CD14-positive monocyte (primary cell): Measurements from ENCODE around the gene TMEM200B. TPM values are rescaled to one million over a fixed set of nuclear protein-coding genes. Genes with fewer than 3 reads are reported as not detected.

Source experiments
- DNase-seq, 3 donors: peaks; one replicate each; pipeline ENCODE4 v3.0.0-alpha.2; 2011 to 2022
- H2AFZ ChIP-seq: 2 replicates; pipeline ENCODE4 v1.6.0; 2012; ENCODE audit warnings: mild to moderate bottlenecking, low read depth, low read length, inconsistent platforms; ENCODE audit not compliant: insufficient read depth, poor library complexity, severe bottlenecking
- H3K27ac ChIP-seq, 2 donors: 1 replicate in 1 of 2; 2 replicates in 1 of 2; pipeline ENCODE4 v1.5.1; 2012 to 2013; ENCODE audit warnings: low read length in 2 of 2, control low read depth in 1 of 2, inconsistent platforms in 1 of 2, low read depth in 1 of 2, mild to moderate bottlenecking in 1 of 2
- H3K27me3 ChIP-seq, 2 donors: one replicate each; pipeline versions ENCODE4 v1.6.0 to v1.6.1; 2011 to 2013; ENCODE audit warnings: low read length in 2 of 2; ENCODE audit not compliant: control insufficient read depth in 2 of 2, insufficient read depth in 2 of 2
- H3K36me3 ChIP-seq, 2 donors: replicated peaks in 1 of 2; 1 replicate in 1 of 2; 2 replicates in 1 of 2; pipeline versions ENCODE4 v1.5.1 to v1.6.1; 2012 to 2013; ENCODE audit warnings: low read length in 2 of 2, control low read depth in 1 of 2, inconsistent platforms in 1 of 2, mild to moderate bottlenecking in 1 of 2; ENCODE audit not compliant: insufficient read depth in 2 of 2, control insufficient read depth in 1 of 2
- H3K4me1 ChIP-seq, 2 donors: 1 replicate in 1 of 2; 2 replicates in 1 of 2; pipeline versions ENCODE4 v1.5.1 to v1.6.1; 2012 to 2013; ENCODE audit warnings: low read length in 2 of 2, control low read depth in 1 of 2, inconsistent platforms in 1 of 2, mild to moderate bottlenecking in 1 of 2, moderate library complexity in 1 of 2; ENCODE audit not compliant: insufficient read depth in 2 of 2, control insufficient read depth in 1 of 2
- H3K4me2 ChIP-seq: replicated peaks from 2 replicates; pipeline ENCODE3; 2012; ENCODE audit warnings: low read length, moderate library complexity, mild to moderate bottlenecking; ENCODE audit not compliant: poor library complexity, severe bottlenecking; ENCODE audit errors: extremely low read depth
- H3K4me3 ChIP-seq, 3 experiments: fragments of 200-600 bp in 1 of 3; sonication (generic) in 1 of 3; replicated peaks in 1 of 3; 1 replicate in 2 of 3; 2 replicates in 1 of 3; pipeline ENCODE4 v1.5.1; 2011 to 2013; ENCODE audit warnings: low read length in 3 of 3, mild to moderate bottlenecking in 3 of 3, control low read depth in 2 of 3, low read depth in 2 of 3, inconsistent platforms in 1 of 3, moderate library complexity in 1 of 3
- H3K79me2 ChIP-seq: 2 replicates; pipeline ENCODE4 v1.6.0; 2012; ENCODE audit warnings: mild to moderate bottlenecking, control low read depth, inconsistent platforms, low read length, moderate library complexity; ENCODE audit not compliant: insufficient read depth
- H3K9ac ChIP-seq: 2 replicates; pipeline ENCODE4 v1.6.0; 2017; ENCODE audit warnings: low read length, mild to moderate bottlenecking; ENCODE audit not compliant: insufficient read depth, poor library complexity, severe bottlenecking
- H3K9me3 ChIP-seq, 2 donors: replicated peaks in 1 of 2; 1 replicate in 1 of 2; 2 replicates in 1 of 2; pipeline versions ENCODE4 v1.5.1 to v1.6.1; 2012 to 2013; ENCODE audit warnings: low read length in 2 of 2, control low read depth in 1 of 2; ENCODE audit not compliant: control insufficient read depth in 1 of 2, insufficient read depth in 1 of 2
- H4K20me1 ChIP-seq: 2 replicates; pipeline ENCODE4 v1.6.0; 2012; ENCODE audit warnings: mild to moderate bottlenecking, low read length, control low read depth, moderate library complexity; ENCODE audit not compliant: insufficient read depth
- H3K27ac Mint-ChIP-seq, 7 donors: one replicate each; pipeline ENCODE4 v1.8.0; 2020; ENCODE audit warnings: mild to moderate bottlenecking in 7 of 7, mixed read lengths in 7 of 7, moderate library complexity in 6 of 7, inconsistent platforms in 2 of 7
- H3K27me3 Mint-ChIP-seq, 3 donors: one replicate each; pipeline ENCODE4 v1.8.0; 2021 to 2022; ENCODE audit warnings: low read depth in 3 of 3, mild to moderate bottlenecking in 3 of 3, mixed read lengths in 3 of 3, moderate library complexity in 3 of 3, inconsistent platforms in 1 of 3
- H3K36me3 Mint-ChIP-seq, 2 donors: one replicate each; pipeline ENCODE4 v1.8.0; 2020; ENCODE audit warnings: mixed read lengths in 2 of 2, inconsistent platforms in 1 of 2, mild to moderate bottlenecking in 1 of 2
- H3K4me1 Mint-ChIP-seq: one replicate; pipeline ENCODE4 v1.8.0; 2020; ENCODE audit warnings: mild to moderate bottlenecking, mixed read lengths
- H3K4me3 Mint-ChIP-seq, 2 donors: one replicate each; pipeline ENCODE4 v1.8.0; 2020; ENCODE audit warnings: mild to moderate bottlenecking in 2 of 2, mixed read lengths in 2 of 2, moderate library complexity in 1 of 2
- H3K9me3 Mint-ChIP-seq, 7 donors: one replicate each; pipeline ENCODE4 v1.8.0; 2020 to 2022; ENCODE audit warnings: mixed read lengths in 7 of 7, mild to moderate bottlenecking in 6 of 7, moderate library complexity in 6 of 7, inconsistent platforms in 2 of 7
- CTCF ChIP-seq: fragments of 200-600 bp; IDR thresholded peaks from one replicate; pipeline ENCODE4 v1.8.0; 2022; ENCODE audit warnings: antibody characterized with exemption, mild to moderate bottlenecking
- WGBS: methylation state at CpG from one replicate; pipeline ENCODE4 v1.1.5; 2013; ENCODE audit warnings: missing lambda C conversion rate; ENCODE audit not compliant: insufficient coverage; 5-methylcytosine and 5-hydroxymethylcytosine counted together
- intact Hi-C, 2 donors: fragments of 100-400 bp; cut with micrococcal nuclease; formaldehyde crosslinking; loops; one replicate each; pipeline versions ENCODE4 v1.15.0 to v1.15.1; 2023
- polyA plus RNA-seq, 3 donors: library from polyadenylated mRNA; depleted of rRNA in 1 of 3; unstranded in 2 of 3; stranded (reverse) in 1 of 3; fragments of 300-500 nt in 2 of 3; fragments of >200 nt in 1 of 3; fragmentation: Illumina TruSeq in 2 of 3; gene quantifications; 1 replicate in 2 of 3; 2 replicates in 1 of 3; pipeline ENCODE4 v1.2.3, GENCODE V29; 2012 to 2021

Gene TMEM200B
- polyA plus RNA-seq, 3 donors = not detected

GRCh38 chr1:29166291-29166878 is 42.7 kb upstream of the TMEM200B start:
- Mint-ChIP-seq H3K9me3 (no peaks in the 10 kb centered on the region), H3K27ac (peak overlapping the region in 2 of 7 donors; percentile 14 to 38), H3K4me1 (peaks cover 21% of the 10 kb centered on the region), H3K4me3 (no peak overlapping the region), H3K27me3 (no peaks in the 10 kb centered on the region), H3K36me3 (peaks cover 47 to 71% of the 10 kb centered on the region in 2 donors)
- H3K4me1 ChIP-seq = peaks cover 6 to 15% of the 10 kb centered on the region in 2 donors
- H3K79me2 ChIP-seq = peaks cover 100% of the 10 kb centered on the region
- peak overlapping the region in 1 of 2 donors; percentile 17 for H3K27ac ChIP-seq
- H3K4me3 ChIP-seq = no peak overlapping the region
- no peak overlapping the region for H2AFZ ChIP-seq
- no peak overlapping the region for H3K4me2 ChIP-seq
- H3K27me3 ChIP-seq = no peaks in the 10 kb centered on the region
- WGBS = 96% methylated on average over 6 of the region's 9 CpGs
- intact Hi-C loops = no loop called here
- peaks cover 100% of the 10 kb centered on the region for H4K20me1 ChIP-seq
- H3K36me3 ChIP-seq = peaks cover 54 to 96% of the 10 kb centered on the region in 2 donors
- no peak overlapping the region for H3K9ac ChIP-seq
- no peak for DNase-seq
- H3K9me3 ChIP-seq = no peaks in the 10 kb centered on the region
- TF ChIP-seq CTCF = no peak

GRCh38 chr1:29164588-29164987 is 40.9 kb upstream of the TMEM200B start:
- Mint-ChIP-seq H3K36me3 (peaks cover 52 to 72% of the 10 kb centered on the region in 2 donors), H3K27me3 (peaks cover 0 to 2% (median 0%) of the 10 kb centered on the region in 3 donors), H3K9me3 (no peaks in the 10 kb centered on the region), H3K4me3 (no peak overlapping the region), H3K27ac (peak overlapping the region in 1 of 7 donors; percentile 16), H3K4me1 (peaks cover 3% of the 10 kb centered on the region)
- no peaks in the 10 kb centered on the region for H3K9me3 ChIP-seq
- H3K79me2 ChIP-seq = peaks cover 94% of the 10 kb centered on the region
- TF ChIP-seq CTCF = no peak
- WGBS = 96% methylated on average over 3 of the region's 4 CpGs
- no peaks in the 10 kb centered on the region for H3K4me1 ChIP-seq
- H3K36me3 ChIP-seq = peaks cover 66 to 94% of the 10 kb centered on the region in 2 donors
- no peak overlapping the region for H3K4me2 ChIP-seq
- no peak overlapping the region for H2AFZ ChIP-seq
- no peak overlapping the region for H3K9ac ChIP-seq
- no peak overlapping the region for H3K27ac ChIP-seq
- intact Hi-C loops = no loop called here
- no peak overlapping the region for H3K4me3 ChIP-seq
- no peaks in the 10 kb centered on the region for H3K27me3 ChIP-seq
- no peak for DNase-seq
- peaks cover 100% of the 10 kb centered on the region for H4K20me1 ChIP-seq
